WI38 (cell line): ENCODE measurements around the gene PCDH15.

Source experiments
- H3K4me3 ChIP-seq: 2 replicates; pipeline ENCODE4 v1.5.1; 2011; ENCODE audit warnings: low read depth, mild to moderate bottlenecking, control low read depth, low read length
- TF ChIP-seq, protein P1 (sequence below): IDR thresholded peaks from 2 replicates; pipeline ENCODE4 v1.5.1; 2012; ENCODE audit warnings: low read depth, mild to moderate bottlenecking, control low read depth, low read length

The PCDH15 gene

GRCh38 chr10:54094321-54094720 lies 706.7 kb downstream of the PCDH15 start:
- H3K4me3 ChIP-seq: no peak overlapping the region
- TF ChIP-seq, protein P1, sequence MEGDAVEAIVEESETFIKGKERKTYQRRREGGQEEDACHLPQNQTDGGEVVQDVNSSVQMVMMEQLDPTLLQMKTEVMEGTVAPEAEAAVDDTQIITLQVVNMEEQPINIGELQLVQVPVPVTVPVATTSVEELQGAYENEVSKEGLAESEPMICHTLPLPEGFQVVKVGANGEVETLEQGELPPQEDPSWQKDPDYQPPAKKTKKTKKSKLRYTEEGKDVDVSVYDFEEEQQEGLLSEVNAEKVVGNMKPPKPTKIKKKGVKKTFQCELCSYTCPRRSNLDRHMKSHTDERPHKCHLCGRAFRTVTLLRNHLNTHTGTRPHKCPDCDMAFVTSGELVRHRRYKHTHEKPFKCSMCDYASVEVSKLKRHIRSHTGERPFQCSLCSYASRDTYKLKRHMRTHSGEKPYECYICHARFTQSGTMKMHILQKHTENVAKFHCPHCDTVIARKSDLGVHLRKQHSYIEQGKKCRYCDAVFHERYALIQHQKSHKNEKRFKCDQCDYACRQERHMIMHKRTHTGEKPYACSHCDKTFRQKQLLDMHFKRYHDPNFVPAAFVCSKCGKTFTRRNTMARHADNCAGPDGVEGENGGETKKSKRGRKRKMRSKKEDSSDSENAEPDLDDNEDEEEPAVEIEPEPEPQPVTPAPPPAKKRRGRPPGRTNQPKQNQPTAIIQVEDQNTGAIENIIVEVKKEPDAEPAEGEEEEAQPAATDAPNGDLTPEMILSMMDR: no peak

DNA sequence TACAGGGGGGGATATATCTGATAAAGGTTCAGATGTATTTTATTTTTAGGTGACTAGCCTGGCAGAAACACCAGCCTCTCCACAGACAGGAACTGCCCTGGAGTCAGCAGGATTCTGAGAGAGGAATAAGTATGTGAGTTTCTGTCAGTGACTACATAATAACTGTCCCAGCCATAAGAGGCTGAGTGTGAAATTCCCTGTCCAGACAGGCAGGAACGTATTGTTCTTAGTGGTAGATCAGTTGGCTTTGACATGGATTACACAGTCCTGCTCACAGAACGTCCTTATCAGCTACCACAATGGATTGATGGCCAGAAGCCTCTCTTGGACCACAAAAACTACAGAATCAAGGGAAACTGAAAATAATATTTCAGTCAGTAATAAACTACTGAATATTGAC lies 709.8 kb downstream of the PCDH15 start:
- H3K4me3 ChIP-seq: no peak overlapping the region
- TF ChIP-seq, protein P1: no peak

GRCh38 chr10:54081950-54082349 lies 719.1 kb downstream of the PCDH15 start:
- TF ChIP-seq, protein P1: no peak
- no peak overlapping the region for H3K4me3 ChIP-seq

DNA sequence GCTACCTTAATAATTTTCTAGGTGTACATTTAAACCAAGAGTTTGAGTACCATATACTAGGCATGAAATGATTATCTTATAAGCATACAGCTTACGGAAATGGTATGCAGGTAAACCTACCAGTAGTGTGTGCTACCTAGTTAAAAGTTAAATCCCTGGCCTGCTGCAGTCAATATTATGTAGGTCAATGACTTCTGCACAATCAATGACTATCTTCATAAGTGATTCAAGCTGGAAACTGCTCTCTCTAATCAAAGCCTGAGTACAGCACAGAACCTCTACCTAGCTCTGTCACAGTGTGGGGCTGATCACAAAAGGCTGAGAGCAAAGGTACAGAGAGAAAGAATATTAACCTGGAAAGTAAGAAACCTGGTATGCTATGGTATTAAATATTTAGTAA lies 733.7 kb downstream of the PCDH15 start:
- no peak overlapping the region for H3K4me3 ChIP-seq
- TF ChIP-seq, protein P1: no peak

GRCh38 chr10:54066646-54067045 lies 734.4 kb downstream of the PCDH15 start:
- no peak overlapping the region for H3K4me3 ChIP-seq
- TF ChIP-seq, protein P1: no peak

GRCh38 chr10:54065106-54065505 lies 735.9 kb downstream of the PCDH15 start:
- TF ChIP-seq, protein P1: no peak

DNA sequence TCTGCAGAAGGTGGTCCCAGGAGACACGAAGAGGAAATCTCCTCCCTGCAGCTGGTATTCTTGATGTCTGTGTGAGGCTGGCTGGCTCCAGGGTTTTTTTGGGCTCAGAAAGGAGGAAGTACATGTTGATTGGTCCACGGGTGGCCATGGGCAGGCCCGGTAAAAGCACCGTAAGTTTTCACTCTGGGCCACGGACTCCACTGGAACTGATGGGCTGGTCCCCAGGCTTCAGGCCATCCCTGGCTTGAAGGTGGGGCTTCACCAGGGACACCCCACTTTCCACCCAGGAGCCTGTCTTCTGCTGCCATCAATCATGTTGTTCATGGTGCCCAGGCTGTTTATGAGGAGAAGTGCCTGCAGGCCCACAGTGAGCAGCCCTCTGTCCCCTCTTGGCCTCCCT lies 736.8 kb downstream of the PCDH15 start:
- no peak overlapping the region for H3K4me3 ChIP-seq
- TF ChIP-seq, protein P1: no peak

More at GRCh38 chr10:54065106-54065505, 735.9 kb downstream of the PCDH15 start:
- H3K4me3 ChIP-seq: no peak overlapping the region
